Activated CD8-positive, alpha-beta memory T cell treated with anti-CD3 and anti-CD28 coated beads, Interleukin-2, amount 10 ng/mL, durations not matched to agents 7 days and 5 days (primary cell): ENCODE measurements around the gene EN2. TPM values are rescaled to one million over a fixed set of nuclear protein-coding genes. Genes with fewer than 3 reads are reported as not detected.

Experiments used
- ATAC-seq: fragments of 150-1000 bp; cut with Tn5 transposase; one replicate; pipeline ENCODE4 v1.10.0; 2021; ENCODE audit warnings: moderate library complexity
- CTCF ChIA-PET: fragments of 350-600 bp; sonication (Branson Sonifier 250); formaldehyde crosslinking; loops from one replicate; lab custom pipeline; 2021; ENCODE audit warnings: antibody characterized with exemption; lab: Charles Lee
- DNase-seq: peaks from one replicate; pipeline ENCODE4 v3.0.0-alpha.2; 2020
- H3K27ac Mint-ChIP-seq: one replicate; pipeline ENCODE4 v1.8.0; 2021; ENCODE audit warnings: mild to moderate bottlenecking, mixed read lengths
- H3K27me3 Mint-ChIP-seq: one replicate; pipeline ENCODE4 v1.8.0; 2021; ENCODE audit warnings: mixed read lengths
- H3K36me3 Mint-ChIP-seq: one replicate; pipeline ENCODE4 v1.8.0; 2021; ENCODE audit warnings: mild to moderate bottlenecking, mixed read lengths
- H3K4me1 Mint-ChIP-seq: one replicate; pipeline ENCODE4 v1.8.0; 2021; ENCODE audit warnings: mixed read lengths
- H3K4me3 Mint-ChIP-seq: one replicate; pipeline ENCODE4 v1.8.0; 2021; ENCODE audit warnings: mild to moderate bottlenecking, moderate library complexity, mixed read lengths
- H3K9me3 Mint-ChIP-seq: one replicate; pipeline ENCODE4 v1.8.0; 2022; ENCODE audit warnings: low read depth, mixed read lengths
- total RNA-seq, 2 experiments: library from RNA; stranded (reverse); gene quantifications; one replicate each; pipeline ENCODE4 v1.2.3, GENCODE V29; 2021

The EN2 gene
- total RNA-seq, 2 experiments from 2014 or later = not detected

- Mint-ChIP-seq H3K9me3 (peaks cover 5% of the 10 kb centered on the region), H3K27ac (no peak overlapping the region), H3K4me1 (peaks cover 10% of the 10 kb centered on the region), H3K4me3 (no peak overlapping the region), H3K36me3 (peaks cover 2% of the 10 kb centered on the region), H3K27me3 (peaks cover 42% of the 10 kb centered on the region)
- ATAC-seq = no peak
- CTCF ChIA-PET = no interaction called here
- DNase-seq = no peak
Observed at GRCh38 chr7:155484483-155485399, 26.8 kb downstream of the EN2 start.

GRCh38 chr7:155486783-155487508 lies 29.0 kb downstream of the EN2 start:
- Mint-ChIP-seq H3K4me3 (no peak overlapping the region), H3K9me3 (peaks cover 3% of the 10 kb centered on the region), H3K27me3 (peaks cover 43% of the 10 kb centered on the region), H3K36me3 (peaks cover 3% of the 10 kb centered on the region), H3K27ac (no peak overlapping the region), H3K4me1 (peaks cover 22% of the 10 kb centered on the region)
- ATAC-seq (no peak), DNase-seq (no peak)
- CTCF ChIA-PET = no interaction called here

GRCh38 chr7:155487509-155488482 lies 29.9 kb downstream of the EN2 start:
- DNase-seq = no peak
- Mint-ChIP-seq H3K36me3 (peaks cover 2% of the 10 kb centered on the region), H3K27ac (no peak overlapping the region), H3K9me3 (no peaks in the 10 kb centered on the region), H3K4me1 (peaks cover 20% of the 10 kb centered on the region), H3K4me3 (no peak overlapping the region), H3K27me3 (peaks cover 43% of the 10 kb centered on the region)
- no peak for ATAC-seq
- CTCF ChIA-PET = interaction anchor here (1.2 to 1.3 kb wide), 2 partner anchors 10 to 116 kb away, joined by 3 to 4 read pairs; no protein-coding TSS in a partner anchor

- Mint-ChIP-seq H3K4me3 (no peak overlapping the region), H3K27me3 (peaks cover 43% of the 10 kb centered on the region), H3K9me3 (no peaks in the 10 kb centered on the region), H3K27ac (no peak overlapping the region), H3K36me3 (peaks cover 2% of the 10 kb centered on the region), H3K4me1 (peaks cover 20% of the 10 kb centered on the region)
- ATAC-seq (no peak), DNase-seq (no peak)
- CTCF ChIA-PET = interaction anchor here (1.2 to 1.3 kb wide), 2 partner anchors 11 to 117 kb away, joined by 3 to 4 read pairs; no protein-coding TSS in a partner anchor
Observed at GRCh38 chr7:155488483-155489127, 30.7 kb downstream of the EN2 start.

GRCh38 chr7:155489158-155489840 lies 31.4 kb downstream of the EN2 start:
- no peak for ATAC-seq
- CTCF ChIA-PET = interaction anchor here (1.2 to 1.3 kb wide), 2 partner anchors 11 to 117 kb away, joined by 3 to 4 read pairs; no protein-coding TSS in a partner anchor

GRCh38 chr7:155489862-155490696 lies 32.1 kb downstream of the EN2 start:
- CTCF ChIA-PET = no interaction called here
- peaks cover 20% of the 10 kb centered on the region for H3K4me1 Mint-ChIP-seq
- H3K27ac Mint-ChIP-seq = peak overlapping the region; percentile 77
- no peaks in the 10 kb centered on the region for H3K9me3 Mint-ChIP-seq
- H3K36me3 Mint-ChIP-seq = peaks cover 2% of the 10 kb centered on the region
- H3K27me3 Mint-ChIP-seq = peaks cover 47% of the 10 kb centered on the region
- ATAC-seq = peak; percentile 38
- peak overlapping the region; percentile 39 for H3K4me3 Mint-ChIP-seq
- no peak for DNase-seq

More at GRCh38 chr7:155489158-155489840, 31.4 kb downstream of the EN2 start:
- Mint-ChIP-seq H3K27ac (no peak overlapping the region), H3K27me3 (peaks cover 46% of the 10 kb centered on the region), H3K4me1 (peaks cover 20% of the 10 kb centered on the region), H3K4me3 (no peak overlapping the region), H3K36me3 (peaks cover 2% of the 10 kb centered on the region), H3K9me3 (no peaks in the 10 kb centered on the region)
- no peak for DNase-seq

- peaks cover 20% of the 10 kb centered on the region for H3K4me1 Mint-ChIP-seq
- peak overlapping the region; percentile 77 for H3K27ac Mint-ChIP-seq
- DNase-seq = peak; percentile 77
- peaks cover 47% of the 10 kb centered on the region for H3K27me3 Mint-ChIP-seq
- CTCF ChIA-PET = interaction anchor here (0.7 kb wide), 1 partner anchor 193 kb away, joined by 3 read pairs; the partner anchor contains the start of gene INSIG1
- peak; percentile 92 for ATAC-seq
- H3K36me3 Mint-ChIP-seq = peaks cover 2% of the 10 kb centered on the region
- peak overlapping the region; percentile 66 for H3K4me3 Mint-ChIP-seq
- no peaks in the 10 kb centered on the region for H3K9me3 Mint-ChIP-seq
Observed at GRCh38 chr7:155490697-155491628, 33.0 kb downstream of the EN2 start.

GRCh38 chr7:155491812-155492211 lies 33.9 kb downstream of the EN2 start:
- DNase-seq (no peak), ATAC-seq (no peak)
- peaks cover 20% of the 10 kb centered on the region for H3K4me1 Mint-ChIP-seq
- H3K4me3 Mint-ChIP-seq = no peak overlapping the region
- no peaks in the 10 kb centered on the region for H3K9me3 Mint-ChIP-seq
- H3K36me3 Mint-ChIP-seq = peaks cover 2% of the 10 kb centered on the region
- no peak overlapping the region for H3K27ac Mint-ChIP-seq
- CTCF ChIA-PET = no interaction called here
- H3K27me3 Mint-ChIP-seq = peaks cover 49% of the 10 kb centered on the region

- CTCF ChIA-PET = no interaction called here
- no peaks in the 10 kb centered on the region for H3K9me3 Mint-ChIP-seq
- peaks cover 57% of the 10 kb centered on the region for H3K27me3 Mint-ChIP-seq
- ATAC-seq (no peak), DNase-seq (no peak)
- peaks cover 17% of the 10 kb centered on the region for H3K4me1 Mint-ChIP-seq
- peaks cover 2% of the 10 kb centered on the region for H3K36me3 Mint-ChIP-seq
- no peak overlapping the region for H3K27ac Mint-ChIP-seq
- H3K4me3 Mint-ChIP-seq = no peak overlapping the region
Observed at GRCh38 chr7:155493744-155494538, 36.0 kb downstream of the EN2 start.

GRCh38 chr7:155494551-155494950 lies 36.6 kb downstream of the EN2 start:
- ATAC-seq = no peak
- peaks cover 2% of the 10 kb centered on the region for H3K36me3 Mint-ChIP-seq
- no peak for DNase-seq
- no peak overlapping the region for H3K4me3 Mint-ChIP-seq
- CTCF ChIA-PET = no interaction called here
- no peak overlapping the region for H3K27ac Mint-ChIP-seq
- H3K4me1 Mint-ChIP-seq = peaks cover 15% of the 10 kb centered on the region
- no peaks in the 10 kb centered on the region for H3K9me3 Mint-ChIP-seq
- peaks cover 61% of the 10 kb centered on the region for H3K27me3 Mint-ChIP-seq
